Tibial artery (tissue), 4 donors: ENCODE measurements around the gene SOX5.

Experiments used
- DNase-seq, 2 donors: peaks; one replicate each; pipeline ENCODE4 v3.0.0-alpha.2; 2019
- H3K27ac ChIP-seq, 2 donors: fragments of 200-600 bp; sonication (generic) in 1 of 2; 1 replicate in 1 of 2; 2 replicates in 1 of 2; pipeline ENCODE4 v1.5.1; 2018 to 2019; ENCODE audit warnings: mild to moderate bottlenecking in 1 of 2
- H3K27me3 ChIP-seq, 2 donors: fragments of 200-600 bp; sonication (generic) in 1 of 2; one replicate each; pipeline versions ENCODE4 v1.5.1 to v1.6.0; 2016 to 2019
- H3K36me3 ChIP-seq, 3 donors: fragments of 200-600 bp; sonication (generic) in 2 of 3; one replicate each; pipeline ENCODE4 v1.5.1; 2016 to 2019; ENCODE audit warnings: mild to moderate bottlenecking in 2 of 3
- H3K4me1 ChIP-seq, 4 donors: fragments of 200-600 bp; sonication (generic) in 2 of 4; 1 replicate in 3 of 4; 2 replicates in 1 of 4; pipeline ENCODE4 v1.5.1; 2016 to 2019
- H3K4me3 ChIP-seq, 2 donors: fragments of 200-600 bp; sonication (generic) in 1 of 2; 1 replicate in 1 of 2; 2 replicates in 1 of 2; pipeline ENCODE4 v1.5.1; 2018 to 2019; ENCODE audit warnings: mild to moderate bottlenecking in 2 of 2
- H3K9me3 ChIP-seq, 3 donors: fragments of 200-600 bp; sonication (generic) in 1 of 3; one replicate each; pipeline ENCODE4 v1.5.1; 2016 to 2019
- intact Hi-C: fragments of 100-400 bp; cut with DNase I; formaldehyde crosslinking; loops from one replicate; pipeline ENCODE4 v1.15.0; 2023; ENCODE audit warnings: low total_unique reads
- TF ChIP-seq, protein P1 (sequence below), 2 experiments: fragments of 200-600 bp in 1 of 2; fragments of 450-650 bp in 1 of 2; IDR thresholded peaks; one replicate each; pipeline ENCODE4 v1.5.1; 2017 to 2019; ENCODE audit warnings: antibody characterized with exemption in 2 of 2, mild to moderate bottlenecking in 1 of 2, moderate library complexity in 1 of 2

Gene SOX5

DNA sequence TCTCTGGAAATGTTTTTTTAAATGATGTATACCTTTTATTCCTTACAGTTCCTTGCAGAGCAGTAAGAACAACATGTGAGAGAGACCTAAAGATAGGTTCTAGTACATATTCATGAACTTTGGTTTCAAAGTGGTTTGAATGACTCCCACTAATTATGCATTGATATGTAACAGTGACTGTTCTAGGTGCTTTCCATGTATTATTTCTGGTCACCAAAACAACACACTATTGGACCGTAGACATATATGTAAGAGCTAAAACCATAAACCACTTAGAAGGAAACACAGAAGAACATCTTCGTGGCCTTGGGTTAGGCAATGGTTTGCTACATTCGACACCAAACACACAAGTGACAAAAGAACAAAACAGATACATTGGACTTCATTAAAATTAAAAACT, 37.9 kb downstream of the SOX5 start:
- DNase-seq: no peak
- Histone ChIP-seq H3K27me3 (no peaks in the 10 kb centered on the region), H3K27ac (no peak overlapping the region), H3K4me1 (peaks cover 0 to 3% (median 0%) of the 10 kb centered on the region in 4 donors), H3K36me3 (no peaks in the 10 kb centered on the region), H3K9me3 (no peaks in the 10 kb centered on the region), H3K4me3 (no peak overlapping the region)
- TF ChIP-seq, protein P1, sequence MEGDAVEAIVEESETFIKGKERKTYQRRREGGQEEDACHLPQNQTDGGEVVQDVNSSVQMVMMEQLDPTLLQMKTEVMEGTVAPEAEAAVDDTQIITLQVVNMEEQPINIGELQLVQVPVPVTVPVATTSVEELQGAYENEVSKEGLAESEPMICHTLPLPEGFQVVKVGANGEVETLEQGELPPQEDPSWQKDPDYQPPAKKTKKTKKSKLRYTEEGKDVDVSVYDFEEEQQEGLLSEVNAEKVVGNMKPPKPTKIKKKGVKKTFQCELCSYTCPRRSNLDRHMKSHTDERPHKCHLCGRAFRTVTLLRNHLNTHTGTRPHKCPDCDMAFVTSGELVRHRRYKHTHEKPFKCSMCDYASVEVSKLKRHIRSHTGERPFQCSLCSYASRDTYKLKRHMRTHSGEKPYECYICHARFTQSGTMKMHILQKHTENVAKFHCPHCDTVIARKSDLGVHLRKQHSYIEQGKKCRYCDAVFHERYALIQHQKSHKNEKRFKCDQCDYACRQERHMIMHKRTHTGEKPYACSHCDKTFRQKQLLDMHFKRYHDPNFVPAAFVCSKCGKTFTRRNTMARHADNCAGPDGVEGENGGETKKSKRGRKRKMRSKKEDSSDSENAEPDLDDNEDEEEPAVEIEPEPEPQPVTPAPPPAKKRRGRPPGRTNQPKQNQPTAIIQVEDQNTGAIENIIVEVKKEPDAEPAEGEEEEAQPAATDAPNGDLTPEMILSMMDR (IDR thresholded peaks at IDR 0.05): no peak
- intact Hi-C loops: loop anchor here (5.0 kb wide), 1 partner anchor 1764 kb away; no protein-coding TSS in a partner anchor

DNA sequence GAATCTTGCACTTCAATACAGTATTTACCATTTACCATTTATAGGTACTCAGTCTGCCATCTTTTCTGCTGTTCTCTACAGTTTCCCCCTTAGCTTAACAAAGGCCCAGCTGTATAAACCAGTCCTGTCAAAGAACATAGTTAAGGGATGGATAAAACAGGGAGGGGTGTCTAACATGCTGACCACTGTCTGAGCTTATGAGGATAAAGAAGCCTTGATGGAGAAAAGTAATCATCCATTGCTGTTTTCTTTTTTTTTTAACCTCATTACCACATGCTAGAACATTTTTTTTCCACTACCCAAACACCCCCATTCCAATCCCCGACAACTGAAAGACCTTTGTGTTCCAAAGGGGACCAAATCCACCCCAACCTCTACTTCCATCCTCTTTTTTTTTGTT, 39.9 kb downstream of the SOX5 start:
- intact Hi-C loops: no loop called here

DNA sequence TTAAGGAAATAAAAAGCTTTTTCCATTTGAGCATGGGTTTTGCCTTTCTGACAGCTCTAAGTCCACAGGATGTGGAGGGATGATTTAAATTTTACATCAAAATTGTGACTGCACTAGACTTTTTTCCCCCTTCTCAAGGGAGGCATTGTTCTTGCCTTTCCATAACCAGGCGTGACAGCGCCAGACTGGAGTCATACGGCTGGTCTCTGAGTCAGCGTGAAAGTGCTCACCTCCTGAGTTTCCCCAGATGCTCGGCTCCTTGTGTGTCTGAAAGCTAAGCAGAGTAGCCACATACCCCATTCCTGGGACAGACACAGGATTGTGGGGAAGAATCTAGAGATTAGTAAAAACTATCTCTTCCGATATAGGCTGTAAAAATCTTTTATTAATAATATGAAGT, 43.1 kb downstream of the SOX5 start:
- H3K9me3 ChIP-seq: no peaks in the 10 kb centered on the region
- H3K4me1 ChIP-seq: peaks cover 0 to 3% (median 0%) of the 10 kb centered on the region in 4 donors
- no peaks in the 10 kb centered on the region for H3K27me3 ChIP-seq
- no peak overlapping the region for H3K4me3 ChIP-seq
- intact Hi-C loops: no loop called here
- TF ChIP-seq, protein P1 (IDR thresholded peaks at IDR 0.05): no peak
- DNase-seq: no peak
- H3K36me3 ChIP-seq: no peaks in the 10 kb centered on the region
- no peak overlapping the region for H3K27ac ChIP-seq

More for the DNA sequence above, 39.9 kb downstream of the SOX5 start:
- TF ChIP-seq, protein P1 (IDR thresholded peaks at IDR 0.05): no peak
- Histone ChIP-seq H3K4me1 (peaks cover 0 to 3% (median 0%) of the 10 kb centered on the region in 4 donors), H3K27me3 (no peaks in the 10 kb centered on the region), H3K4me3 (no peak overlapping the region), H3K27ac (no peak overlapping the region), H3K9me3 (no peaks in the 10 kb centered on the region), H3K36me3 (no peaks in the 10 kb centered on the region)
- no peak for DNase-seq

DNA sequence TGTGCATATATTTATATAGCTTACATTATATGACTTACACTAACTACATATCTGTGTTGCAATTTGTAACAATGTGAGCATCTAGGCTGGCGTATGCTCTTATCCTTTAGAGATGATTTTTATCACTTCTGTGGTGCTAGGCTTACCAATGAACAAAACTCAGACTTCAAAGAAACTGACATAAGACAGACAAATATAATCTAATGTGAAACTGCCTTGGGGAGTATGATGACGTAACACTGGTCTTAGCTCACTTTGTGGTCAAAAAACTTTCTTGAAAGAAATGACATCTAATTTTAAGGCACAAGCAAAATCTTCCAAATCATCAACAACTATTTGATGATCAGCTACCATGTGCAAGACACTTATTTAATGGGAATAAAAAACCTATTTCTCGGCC, 50.0 kb downstream of the SOX5 start:
- intact Hi-C loops: loop anchor here (2.0 kb wide), 1 partner anchor 31 kb away; no protein-coding TSS in a partner anchor
- TF ChIP-seq, protein P1 (IDR thresholded peaks at IDR 0.05): no peak
- H3K27me3 ChIP-seq: no peaks in the 10 kb centered on the region
- no peak overlapping the region for H3K27ac ChIP-seq
- DNase-seq: no peak
- H3K9me3 ChIP-seq: no peaks in the 10 kb centered on the region
- H3K36me3 ChIP-seq: peaks cover 6 to 11% (median 9%) of the 10 kb centered on the region in 3 donors
- no peak overlapping the region for H3K4me3 ChIP-seq
- no peaks in the 10 kb centered on the region for H3K4me1 ChIP-seq

DNA sequence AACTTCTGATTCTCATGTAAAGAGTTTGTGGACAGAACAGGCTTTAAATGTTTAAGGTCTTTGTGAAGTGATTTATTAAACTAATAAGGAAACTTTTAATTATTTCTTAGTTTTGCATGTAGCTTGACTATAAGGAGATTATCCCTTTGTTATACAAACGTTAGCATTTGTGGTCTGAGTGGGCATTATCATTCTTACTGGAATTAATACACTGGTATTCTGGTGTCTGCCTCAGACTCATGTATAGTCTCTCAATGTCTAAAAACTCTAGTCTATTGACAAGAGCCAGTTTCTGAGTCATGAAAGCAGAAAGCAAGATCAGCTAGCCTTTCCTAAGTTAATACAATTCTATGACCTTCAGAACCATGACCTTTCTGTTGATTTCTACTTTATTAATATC, 51.3 kb downstream of the SOX5 start:
- Histone ChIP-seq H3K36me3 (peaks cover 14 to 24% (median 17%) of the 10 kb centered on the region in 3 donors), H3K27ac (no peak overlapping the region), H3K27me3 (no peaks in the 10 kb centered on the region), H3K4me1 (no peaks in the 10 kb centered on the region), H3K9me3 (no peaks in the 10 kb centered on the region), H3K4me3 (no peak overlapping the region)
- intact Hi-C loops: loop anchor here (2.0 kb wide), 1 partner anchor 29 kb away; no protein-coding TSS in a partner anchor
- DNase-seq: no peak
- TF ChIP-seq, protein P1 (IDR thresholded peaks at IDR 0.05): no peak

DNA sequence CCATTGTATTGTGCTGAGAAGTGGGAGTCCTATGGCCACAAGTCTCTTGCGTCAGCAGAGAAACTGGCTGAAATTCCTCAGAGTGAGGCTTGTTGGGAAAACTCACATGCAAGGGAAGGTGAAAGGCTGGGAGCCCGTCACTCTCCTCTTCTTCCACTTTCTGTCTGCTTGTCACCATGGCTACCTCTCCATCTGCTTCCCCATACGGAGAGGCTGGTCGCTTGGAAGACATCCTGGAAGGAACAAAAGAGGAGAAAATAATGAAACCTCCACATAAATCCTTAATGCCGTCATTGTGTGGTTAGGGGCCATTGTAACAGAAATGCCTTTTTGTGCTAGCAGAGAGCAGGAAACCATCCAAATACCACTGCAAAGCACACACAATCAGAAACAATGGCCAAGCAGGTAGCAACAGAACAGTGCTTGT, 53.7 kb downstream of the SOX5 start:
- intact Hi-C loops: no loop called here
- Histone ChIP-seq H3K9me3 (no peaks in the 10 kb centered on the region), H3K36me3 (peaks cover 14 to 25% (median 20%) of the 10 kb centered on the region in 3 donors), H3K4me3 (no peak overlapping the region), H3K27ac (no peak overlapping the region), H3K27me3 (no peaks in the 10 kb centered on the region), H3K4me1 (no peaks in the 10 kb centered on the region)
- TF ChIP-seq, protein P1 (IDR thresholded peaks at IDR 0.05): no peak
- no peak for DNase-seq
